ENCODE data around the gene FEM1C. TPM values are rescaled to one million over a fixed set of nuclear protein-coding genes. Genes with fewer than 3 reads are reported as not detected.

FEM1C gene, protein sequence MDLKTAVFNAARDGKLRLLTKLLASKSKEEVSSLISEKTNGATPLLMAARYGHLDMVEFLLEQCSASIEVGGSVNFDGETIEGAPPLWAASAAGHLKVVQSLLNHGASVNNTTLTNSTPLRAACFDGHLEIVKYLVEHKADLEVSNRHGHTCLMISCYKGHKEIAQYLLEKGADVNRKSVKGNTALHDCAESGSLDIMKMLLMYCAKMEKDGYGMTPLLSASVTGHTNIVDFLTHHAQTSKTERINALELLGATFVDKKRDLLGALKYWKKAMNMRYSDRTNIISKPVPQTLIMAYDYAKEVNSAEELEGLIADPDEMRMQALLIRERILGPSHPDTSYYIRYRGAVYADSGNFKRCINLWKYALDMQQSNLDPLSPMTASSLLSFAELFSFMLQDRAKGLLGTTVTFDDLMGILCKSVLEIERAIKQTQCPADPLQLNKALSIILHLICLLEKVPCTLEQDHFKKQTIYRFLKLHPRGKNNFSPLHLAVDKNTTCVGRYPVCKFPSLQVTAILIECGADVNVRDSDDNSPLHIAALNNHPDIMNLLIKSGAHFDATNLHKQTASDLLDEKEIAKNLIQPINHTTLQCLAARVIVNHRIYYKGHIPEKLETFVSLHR
- total RNA-seq: 8.7 and 11.8 TPM in 2 replicates
- 7.2 and 9.2 TPM in 2 replicates for polyA plus RNA-seq

DNA sequence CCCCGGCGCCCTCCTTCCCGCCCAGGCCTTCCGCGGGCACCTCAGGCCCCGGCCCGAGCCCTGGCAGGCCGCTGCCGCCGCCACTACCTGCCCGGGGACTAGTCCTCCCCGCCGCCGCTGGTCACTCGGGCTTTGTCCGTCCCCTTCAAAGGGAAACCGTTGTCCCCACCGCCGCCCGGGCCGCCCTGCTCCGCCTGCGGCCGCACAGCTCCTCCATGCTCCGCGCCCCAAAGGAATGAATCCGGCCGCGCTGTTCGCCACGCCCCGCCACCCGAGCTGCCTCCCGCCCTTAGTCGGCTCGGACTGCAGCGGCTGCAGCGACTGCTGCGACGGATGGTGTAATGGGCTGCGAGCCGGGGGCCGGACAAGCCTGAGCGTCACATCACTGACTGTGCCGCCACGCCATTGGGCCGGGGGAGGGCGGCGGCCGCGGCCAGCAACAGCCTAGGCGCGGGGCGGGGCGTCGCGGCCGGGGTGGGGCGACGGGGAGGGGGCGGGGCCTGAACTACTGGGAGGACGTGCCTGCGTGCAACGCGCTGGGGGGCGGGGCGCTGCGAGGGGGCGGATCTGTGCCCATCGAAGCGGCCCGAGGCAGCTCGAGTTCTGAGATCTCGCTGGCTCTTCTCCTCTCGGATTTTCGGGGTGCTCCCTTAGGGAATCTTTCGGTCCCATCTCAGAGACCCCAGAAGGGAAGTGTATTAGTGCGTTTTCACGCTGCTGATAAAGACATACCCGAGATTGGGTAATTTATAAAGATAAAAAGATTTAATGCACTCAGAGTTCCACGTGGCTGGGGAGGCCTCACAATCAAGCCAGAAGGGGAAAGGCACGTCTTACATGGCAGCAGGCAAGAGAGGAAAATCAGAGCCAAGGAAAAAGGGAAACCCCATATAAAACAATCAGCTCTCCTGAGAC lies at the start of gene FEM1C:
FEM1C (minus strand) TSS at position 340 of the 915 bp plus-strand sequence. CDS start 1,282 bp downstream, outside the sequence.
- Histone ChIP-seq H3K27ac (peak within 1 kb of the TSS; percentile 94), H3K9me3 (ENCODE audit: low read depth) (no peaks in the 10 kb centered on the region), H3K36me3 (no peaks in the 10 kb centered on the region), H3K4me1 (ENCODE audit: low read depth) (peaks cover 21% of the 10 kb centered on the region), H3K4me3 (peak within 1 kb of the TSS; percentile 90), H3K27me3 (no peaks in the 10 kb centered on the region)
- TF ChIP-seq, protein P1, sequence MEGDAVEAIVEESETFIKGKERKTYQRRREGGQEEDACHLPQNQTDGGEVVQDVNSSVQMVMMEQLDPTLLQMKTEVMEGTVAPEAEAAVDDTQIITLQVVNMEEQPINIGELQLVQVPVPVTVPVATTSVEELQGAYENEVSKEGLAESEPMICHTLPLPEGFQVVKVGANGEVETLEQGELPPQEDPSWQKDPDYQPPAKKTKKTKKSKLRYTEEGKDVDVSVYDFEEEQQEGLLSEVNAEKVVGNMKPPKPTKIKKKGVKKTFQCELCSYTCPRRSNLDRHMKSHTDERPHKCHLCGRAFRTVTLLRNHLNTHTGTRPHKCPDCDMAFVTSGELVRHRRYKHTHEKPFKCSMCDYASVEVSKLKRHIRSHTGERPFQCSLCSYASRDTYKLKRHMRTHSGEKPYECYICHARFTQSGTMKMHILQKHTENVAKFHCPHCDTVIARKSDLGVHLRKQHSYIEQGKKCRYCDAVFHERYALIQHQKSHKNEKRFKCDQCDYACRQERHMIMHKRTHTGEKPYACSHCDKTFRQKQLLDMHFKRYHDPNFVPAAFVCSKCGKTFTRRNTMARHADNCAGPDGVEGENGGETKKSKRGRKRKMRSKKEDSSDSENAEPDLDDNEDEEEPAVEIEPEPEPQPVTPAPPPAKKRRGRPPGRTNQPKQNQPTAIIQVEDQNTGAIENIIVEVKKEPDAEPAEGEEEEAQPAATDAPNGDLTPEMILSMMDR (IDR thresholded peaks at IDR 0.05; ENCODE audit: low read depth, low read length): no peak
- peak; percentile 98 to 99 for DNase-seq (ENCODE audit: low read depth in 1 of 2, low spot score in 1 of 2)

DNA sequence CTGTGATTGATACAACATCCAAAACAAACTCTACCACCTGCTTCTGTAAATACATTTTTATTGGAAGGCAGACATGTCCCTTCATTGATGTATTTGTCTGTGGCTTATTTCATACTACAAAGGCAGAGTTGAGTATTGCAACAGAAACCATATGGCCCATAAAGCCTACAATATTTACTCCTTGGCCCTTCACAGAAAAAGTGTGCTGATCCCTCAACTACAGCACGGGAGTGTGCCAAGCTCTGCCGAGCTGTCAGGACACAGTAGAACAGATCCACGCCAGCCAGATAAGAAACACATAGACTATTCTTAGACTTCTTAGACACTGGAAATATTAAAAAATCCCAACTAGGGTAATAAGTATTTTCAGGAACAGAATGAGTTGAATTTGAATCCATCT lies 44.5 kb upstream of the FEM1C start:
- H3K4me3 ChIP-seq: no peak overlapping the region
- TF ChIP-seq, protein P1 (IDR thresholded peaks at IDR 0.05; ENCODE audit: low read depth, low read length): no peak
- H3K9me3 ChIP-seq (ENCODE audit: low read depth): no peaks in the 10 kb centered on the region
- DNase-seq (ENCODE audit: low read depth in 1 of 2, low spot score in 1 of 2): no peak
- H3K36me3 ChIP-seq: no peaks in the 10 kb centered on the region
- peaks cover 15% of the 10 kb centered on the region for H3K4me1 ChIP-seq (ENCODE audit: low read depth)
- no peak overlapping the region for H3K27ac ChIP-seq
- no peaks in the 10 kb centered on the region for H3K27me3 ChIP-seq

DNA sequence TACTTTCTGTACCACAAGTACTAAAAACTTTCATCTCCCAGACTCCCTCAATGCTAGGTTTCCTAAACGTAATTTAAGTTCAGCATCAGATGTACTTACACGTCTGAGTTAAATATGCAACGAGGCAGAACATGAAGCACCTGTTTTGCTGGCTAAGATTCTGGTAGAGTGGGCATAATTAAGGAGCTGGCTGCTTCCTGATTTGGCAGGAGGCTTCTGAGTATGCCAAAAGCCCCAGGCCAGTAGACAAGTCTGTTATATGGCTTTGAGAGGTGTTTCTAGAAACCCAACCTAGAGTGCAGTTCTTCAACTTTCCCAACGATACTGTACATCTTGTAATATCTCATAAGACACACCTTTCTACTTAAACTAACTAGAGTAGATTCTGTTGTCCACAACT lies 44.1 kb upstream of the FEM1C start:
- Histone ChIP-seq H3K27me3 (no peaks in the 10 kb centered on the region), H3K4me3 (no peak overlapping the region), H3K4me1 (ENCODE audit: low read depth) (peaks cover 15% of the 10 kb centered on the region), H3K36me3 (no peaks in the 10 kb centered on the region), H3K27ac (no peak overlapping the region), H3K9me3 (ENCODE audit: low read depth) (no peaks in the 10 kb centered on the region)
- TF ChIP-seq, protein P1 (IDR thresholded peaks at IDR 0.05; ENCODE audit: low read depth, low read length): no peak
- DNase-seq (ENCODE audit: low read depth in 1 of 2, low spot score in 1 of 2): no peak

DNA sequence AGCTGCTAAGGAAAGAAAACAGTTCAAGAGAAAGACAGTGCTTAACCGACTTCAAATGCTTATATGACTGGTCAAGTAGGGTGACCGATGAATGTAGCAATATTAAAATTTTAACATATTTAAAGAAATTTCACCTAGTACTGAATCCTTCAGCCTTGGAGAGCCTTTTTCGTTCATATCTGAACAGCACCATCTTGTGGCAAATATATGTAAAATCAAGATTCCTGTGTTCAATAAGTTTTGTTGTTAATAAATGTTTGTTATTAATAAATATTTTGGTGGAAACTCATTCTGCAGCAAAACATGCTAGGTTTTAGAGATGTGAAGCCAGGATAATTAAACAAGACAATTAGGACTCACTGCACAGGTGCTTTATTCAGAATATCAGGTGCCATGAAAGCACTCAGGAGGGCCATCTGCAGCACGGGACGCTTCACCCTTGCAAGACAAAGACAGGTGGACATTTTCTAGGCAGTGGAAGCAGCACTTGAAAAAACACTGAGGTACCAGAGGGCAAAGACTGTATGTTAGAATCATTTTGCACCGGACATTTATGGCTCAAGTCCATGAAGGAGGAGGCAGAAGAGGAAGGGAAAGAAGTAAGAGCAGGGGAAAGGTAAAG lies 42.1 kb upstream of the FEM1C start:
- Histone ChIP-seq H3K27ac (no peak overlapping the region), H3K27me3 (no peaks in the 10 kb centered on the region), H3K36me3 (no peaks in the 10 kb centered on the region), H3K4me1 (ENCODE audit: low read depth) (peaks cover 15% of the 10 kb centered on the region), H3K4me3 (no peak overlapping the region), H3K9me3 (ENCODE audit: low read depth) (no peaks in the 10 kb centered on the region)
- DNase-seq (ENCODE audit: low read depth in 1 of 2, low spot score in 1 of 2): peak; percentile 29 to 58
- TF ChIP-seq, protein P1 (IDR thresholded peaks at IDR 0.05; ENCODE audit: low read depth, low read length): peak; percentile 39

DNA sequence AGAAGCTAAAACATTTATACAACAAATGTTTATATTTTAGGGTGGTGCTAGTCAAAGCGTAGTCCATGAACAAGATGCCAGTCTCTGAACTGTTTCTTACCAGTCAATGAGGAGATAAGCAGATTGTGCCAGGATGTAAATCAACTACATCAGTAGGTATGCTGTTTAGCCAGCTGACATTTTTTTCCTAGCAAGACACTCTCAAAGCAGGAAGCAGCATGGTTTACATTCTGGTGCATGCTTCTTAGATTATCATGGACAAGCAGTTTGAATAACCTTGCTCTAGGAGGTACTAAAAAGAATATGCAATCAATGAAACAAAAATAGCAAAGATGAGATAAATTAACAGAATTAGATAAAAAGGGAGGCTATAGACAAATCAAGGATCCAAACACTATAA lies 40.7 kb upstream of the FEM1C start:
- DNase-seq (ENCODE audit: low read depth in 1 of 2, low spot score in 1 of 2): no peak
- Histone ChIP-seq H3K4me3 (no peak overlapping the region), H3K9me3 (ENCODE audit: low read depth) (no peaks in the 10 kb centered on the region), H3K4me1 (ENCODE audit: low read depth) (peaks cover 15% of the 10 kb centered on the region), H3K27ac (no peak overlapping the region), H3K36me3 (no peaks in the 10 kb centered on the region), H3K27me3 (no peaks in the 10 kb centered on the region)
- TF ChIP-seq, protein P1 (IDR thresholded peaks at IDR 0.05; ENCODE audit: low read depth, low read length): no peak

Measured in cardiac muscle cell (in vitro differentiated cells and primary cell).